NCI-H2227 (cell line): ENCODE results near the gene STARD3.
A peak's percentile ranks its signal among the peaks of the same experiment; 100 is the strongest.

Experiments used
- DNase-seq: peaks from one replicate; lab custom pipeline; 2025; ENCODE audit not compliant: unreplicated experiment; lab: John Stamatoyannopoulos, UW

STARD3 gene

GRCh38 chr17:39603304-39604016, 33.5 kb upstream of the STARD3 start:
- DNase-seq, result no peak

- DNase-seq, result no peak
Observed at GRCh38 chr17:39604911-39605491, 31.9 kb upstream of the STARD3 start.

GRCh38 chr17:39605492-39606433, 31.2 kb upstream of the STARD3 start:
- DNase-seq, result peak; percentile 40

- no peak for DNase-seq
Observed at GRCh38 chr17:39606434-39607056, 30.4 kb upstream of the STARD3 start.

- no peak for DNase-seq
Observed at GRCh38 chr17:39607057-39607850, 29.7 kb upstream of the STARD3 start.

- DNase-seq, result no peak
Observed at GRCh38 chr17:39607851-39608130, 29.2 kb upstream of the STARD3 start, which contains the start of gene NEUROD2. Gene NEUROD2, minus strand, starts transcription at chr17:39607920. Its CDS starts 1,321 bp downstream, at chr17:39606599.

- no peak for DNase-seq
Observed at GRCh38 chr17:39608142-39608981, 28.6 kb upstream of the STARD3 start.

- DNase-seq, result no peak
Observed at GRCh38 chr17:39609416-39610025, 27.4 kb upstream of the STARD3 start.

- no peak for DNase-seq
Observed at GRCh38 chr17:39611401-39612112, 25.4 kb upstream of the STARD3 start.

GRCh38 chr17:39612291-39612894, 24.6 kb upstream of the STARD3 start:
- no peak for DNase-seq

GRCh38 chr17:39612935-39613464, 23.9 kb upstream of the STARD3 start:
- DNase-seq, result no peak

GRCh38 chr17:39614545-39615157, 22.3 kb upstream of the STARD3 start:
- no peak for DNase-seq

GRCh38 chr17:39615434-39615833, 21.5 kb upstream of the STARD3 start:
- DNase-seq, result no peak

GRCh38 chr17:39617100-39617445, 19.9 kb upstream of the STARD3 start:
- DNase-seq, result no peak

GRCh38 chr17:39617446-39618245, 19.3 kb upstream of the STARD3 start:
- DNase-seq, result peak; percentile 78

GRCh38 chr17:39618246-39618913, 18.6 kb upstream of the STARD3 start:
- DNase-seq, result peak; percentile 44
